Bronchial epithelial cell (primary cell): ENCODE data around the gene MC5R. TPM values are rescaled to one million over a fixed set of nuclear protein-coding genes. Genes with fewer than 3 reads are reported as not detected.

Source experiments
- DNase-seq: peaks from one replicate; pipeline ENCODE4 v3.0.0-alpha.2; 2010; ENCODE audit warnings: low read depth
- FAIRE-seq: peaks from 2 replicates; lab custom pipeline; 2011; peaks lifted over from hg19 to GRCh38; lab: Jason Lieb, UNC
- H3K27me3 ChIP-seq: 2 replicates; pipeline ENCODE4 v1.5.1; 2011; ENCODE audit warnings: low read length; ENCODE audit not compliant: control insufficient read depth, insufficient read depth
- H3K36me3 ChIP-seq: 2 replicates; pipeline ENCODE4 v1.5.1; 2011; ENCODE audit warnings: low read length; ENCODE audit not compliant: control insufficient read depth, insufficient read depth
- H3K4me3 ChIP-seq: 2 replicates; pipeline ENCODE4 v1.5.1; 2011; ENCODE audit warnings: mild to moderate bottlenecking, low read depth, low read length, control low read depth
- CTCF ChIP-seq: IDR thresholded peaks from 2 replicates; pipeline ENCODE4 v1.5.1; 2011; ENCODE audit warnings: mild to moderate bottlenecking, moderate library complexity, low read length, control low read depth, inconsistent platforms; ENCODE audit not compliant: insufficient read depth, severe bottlenecking
- total RNA-seq: library from RNA; depleted of rRNA; stranded (reverse); fragments of >200 nt; gene quantifications from 2 replicates; pipeline ENCODE4 v1.2.1, GENCODE V29; 2014

Gene MC5R
- total RNA-seq, 1 donor from 2014 or later, result not detected

GRCh38 chr18:13808294-13809042 lies 15.5 kb upstream of the MC5R start:
- FAIRE-seq (no peak), DNase-seq (no peak)
- Histone ChIP-seq H3K36me3 (no peaks in the 10 kb centered on the region), H3K27me3 (peaks cover 2% of the 10 kb centered on the region), H3K4me3 (no peak overlapping the region)
- TF ChIP-seq CTCF, result no peak

- peaks cover 2% of the 10 kb centered on the region for H3K27me3 ChIP-seq
- peak; percentile 13 for DNase-seq
- FAIRE-seq, result no peak
- TF ChIP-seq CTCF, result no peak
- no peak overlapping the region for H3K4me3 ChIP-seq
- no peaks in the 10 kb centered on the region for H3K36me3 ChIP-seq
Measured at GRCh38 chr18:13809043-13809430, 14.9 kb upstream of the MC5R start.

- peaks cover 2% of the 10 kb centered on the region for H3K27me3 ChIP-seq
- no peak for TF ChIP-seq CTCF
- DNase-seq (peak; percentile 45), FAIRE-seq (no peak)
- H3K4me3 ChIP-seq, result no peak overlapping the region
- no peaks in the 10 kb centered on the region for H3K36me3 ChIP-seq
Measured at GRCh38 chr18:13809531-13810255, 14.3 kb upstream of the MC5R start.

- FAIRE-seq, result no peak
- peak; percentile 33 for DNase-seq
Measured at GRCh38 chr18:13810950-13811485, 12.9 kb upstream of the MC5R start.

GRCh38 chr18:13811993-13812392 lies 12.0 kb upstream of the MC5R start:
- no peaks in the 10 kb centered on the region for H3K36me3 ChIP-seq
- no peak for FAIRE-seq
- H3K27me3 ChIP-seq, result peaks cover 2% of the 10 kb centered on the region
- no peak for TF ChIP-seq CTCF
- DNase-seq, result no peak
- H3K4me3 ChIP-seq, result no peak overlapping the region

More at GRCh38 chr18:13810950-13811485, 12.9 kb upstream of the MC5R start:
- no peak for TF ChIP-seq CTCF
- Histone ChIP-seq H3K4me3 (no peak overlapping the region), H3K27me3 (peaks cover 2% of the 10 kb centered on the region), H3K36me3 (no peaks in the 10 kb centered on the region)
